AG04450 (cell line): ENCODE results near the gene TMSB15C. TPM values are rescaled to one million over a fixed set of nuclear protein-coding genes. Genes with fewer than 3 reads are reported as not detected.
"Not testable (repeated sequence)": the region's sequence is repeated elsewhere in the genome, so short reads cannot be mapped to it uniquely, and the experiment has no call there.

Source experiments
- CTCF ChIA-PET: fragments of 300-600, 350-600 bp; formaldehyde crosslinking; extraction: SDS; loops from one replicate; lab custom pipeline; 2022; ENCODE audit warnings: antibody characterized with exemption, inconsistent platforms; lab: Charles Lee
- POLR2A ChIA-PET: fragments of 350-600 bp; formaldehyde crosslinking; extraction: SDS; loops from one replicate; lab custom pipeline; 2021; ENCODE audit warnings: antibody characterized with exemption, inconsistent platforms; lab: Yijun Ruan, JAX
- DNase-seq: peaks from one replicate; pipeline ENCODE4 v3.0.0-alpha.2; 2011; ENCODE audit warnings: low read depth, low spot score
- H3K27ac ChIP-seq: one replicate; pipeline ENCODE4 v1.5.1; 2012; ENCODE audit warnings: low read depth, low read length, control low read depth
- H3K27me3 ChIP-seq: one replicate; pipeline ENCODE4 v1.6.0; 2012; ENCODE audit warnings: low read length; ENCODE audit not compliant: control insufficient read depth, insufficient read depth
- H3K4me3 ChIP-seq: 2 replicates; pipeline ENCODE4 v1.5.1; 2011; ENCODE audit warnings: mild to moderate bottlenecking, low read depth, low read length, control low read depth
- H3K9me3 ChIP-seq: 2 replicates; pipeline ENCODE4 v1.5.1; 2012; ENCODE audit warnings: low read length; ENCODE audit not compliant: control insufficient read depth, insufficient read depth
- CTCF ChIP-seq: IDR thresholded peaks from 2 replicates; pipeline ENCODE4 v1.5.1; 2011; ENCODE audit warnings: low read depth, low read length, control low read depth, inconsistent platforms
- polyA plus RNA-seq: library from polyadenylated mRNA; depleted of rRNA; stranded (reverse); fragments of >200 nt; gene quantifications from 2 replicates; pipeline ENCODE4 v1.2.3, GENCODE V29; 2011

Gene TMSB15C
- polyA plus RNA-seq, 1 experiment: 7.1 TPM

- Histone ChIP-seq H3K4me3 (no peak overlapping the region), H3K27ac (no peak overlapping the region), H3K9me3 (no peaks in the 10 kb centered on the region), H3K27me3 (no peaks in the 10 kb centered on the region)
- no peak for TF ChIP-seq CTCF
- no peak for DNase-seq
- POLR2A ChIA-PET: no interaction called here
- CTCF ChIA-PET: no interaction called here
These were observed 8.7 kb upstream of the TMSB15C start for GRCh38 chrX:104084534-104085277.

GRCh38 chrX:104084063-104084462 lies 8.0 kb upstream of the TMSB15C start:
- no peak for TF ChIP-seq CTCF
- H3K9me3 ChIP-seq: no peaks in the 10 kb centered on the region
- H3K4me3 ChIP-seq: no peak overlapping the region
- ChIA-PET CTCF (no interaction called here), POLR2A (no interaction called here)
- no peak for DNase-seq
- no peak overlapping the region for H3K27ac ChIP-seq
- H3K27me3 ChIP-seq: no peaks in the 10 kb centered on the region

- H3K9me3 ChIP-seq, CTCF ChIA-PET, POLR2A ChIA-PET, H3K27ac ChIP-seq, H3K27me3 ChIP-seq, H3K4me3 ChIP-seq, DNase-seq: not testable (repeated sequence)
These were observed 1.8 kb upstream of the TMSB15C start for GRCh38 chrX:104077854-104078253.

GRCh38 chrX:104062636-104063035 lies 13.4 kb downstream of the TMSB15C start:
- H3K4me3 ChIP-seq, DNase-seq, H3K27me3 ChIP-seq, H3K9me3 ChIP-seq, H3K27ac ChIP-seq, POLR2A ChIA-PET, CTCF ChIA-PET: not testable (repeated sequence)

- H3K27me3 ChIP-seq, H3K27ac ChIP-seq, H3K4me3 ChIP-seq, H3K9me3 ChIP-seq, POLR2A ChIA-PET, CTCF ChIA-PET, DNase-seq: not testable (repeated sequence)
These were observed 21.1 kb downstream of the TMSB15C start for GRCh38 chrX:104054956-104055355.

GRCh38 chrX:104047171-104047570 lies 28.9 kb downstream of the TMSB15C start:
- POLR2A ChIA-PET: no interaction called here
- H3K4me3 ChIP-seq: no peak overlapping the region
- H3K27ac ChIP-seq: no peak overlapping the region
- no peak for TF ChIP-seq CTCF
- no peaks in the 10 kb centered on the region for H3K9me3 ChIP-seq
- H3K27me3 ChIP-seq: no peaks in the 10 kb centered on the region
- DNase-seq: no peak
- CTCF ChIA-PET: no interaction called here
